GM21825 (cell line): ENCODE measurements around the gene MIOS.
A peak's percentile ranks its signal among the peaks of the same experiment; 100 is the strongest.
"Not testable (repeated sequence)": the region's sequence is repeated elsewhere in the genome, so short reads cannot be mapped to it uniquely, and the experiment has no call there.

Source experiments
- ATAC-seq: cut with Tn5 transposase; IDR thresholded peaks from one replicate; pipeline ENCODE4 v1.9.1; 2021; ENCODE audit warnings: mild to moderate bottlenecking, moderate library complexity; ENCODE audit not compliant: unreplicated experiment

MIOS gene

DNA sequence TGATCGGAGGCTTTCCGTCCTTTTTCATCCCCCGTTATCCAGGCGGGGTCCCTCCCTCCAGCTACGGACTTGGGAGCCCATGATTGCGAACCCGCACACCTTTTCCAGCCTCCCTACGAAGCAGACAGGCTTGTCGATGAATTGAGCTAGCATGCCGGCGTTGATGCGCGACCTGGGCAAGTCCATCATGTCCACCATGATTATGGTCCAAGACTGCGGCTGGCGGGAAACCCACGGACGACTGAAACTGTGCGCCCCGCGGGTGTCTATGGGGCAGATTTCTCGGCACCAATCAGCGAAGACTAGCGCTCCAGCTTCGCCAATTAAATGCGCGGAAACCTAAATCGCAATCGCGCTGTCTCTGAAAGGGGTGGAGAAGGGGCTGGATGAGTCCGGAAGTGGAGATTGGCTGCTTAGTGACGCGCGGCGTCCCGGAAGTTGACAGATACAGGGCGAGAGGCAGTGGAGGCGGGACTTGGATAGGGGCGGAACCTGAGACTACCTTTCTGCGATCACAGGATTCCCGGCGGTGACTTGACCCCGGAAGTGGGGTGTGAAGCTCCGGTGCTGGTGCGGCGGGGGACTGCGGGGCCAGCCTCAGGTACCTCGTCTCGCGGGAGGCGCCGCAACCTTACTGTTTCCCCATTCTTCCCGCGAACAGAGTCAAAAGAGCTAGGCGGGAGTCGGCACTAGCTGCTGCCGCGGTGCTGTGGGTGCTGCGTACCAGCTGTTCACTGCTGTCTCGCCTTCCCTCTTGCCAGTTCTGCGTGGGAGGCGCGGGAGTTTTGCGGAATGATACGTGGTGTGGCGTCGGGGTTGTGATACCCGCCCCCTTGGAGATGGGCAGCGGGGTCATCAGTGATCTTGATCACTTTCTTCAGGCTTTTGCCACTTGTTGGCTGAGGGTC, 73.8 kb downstream of the MIOS start, which contains the start of gene UMAD1:
TSS of gene UMAD1 (plus strand) at position 532 of the 908 bp plus-strand sequence. CDS start 32,620 bp downstream, outside the sequence.
- peak; percentile 95 for ATAC-seq

DNA sequence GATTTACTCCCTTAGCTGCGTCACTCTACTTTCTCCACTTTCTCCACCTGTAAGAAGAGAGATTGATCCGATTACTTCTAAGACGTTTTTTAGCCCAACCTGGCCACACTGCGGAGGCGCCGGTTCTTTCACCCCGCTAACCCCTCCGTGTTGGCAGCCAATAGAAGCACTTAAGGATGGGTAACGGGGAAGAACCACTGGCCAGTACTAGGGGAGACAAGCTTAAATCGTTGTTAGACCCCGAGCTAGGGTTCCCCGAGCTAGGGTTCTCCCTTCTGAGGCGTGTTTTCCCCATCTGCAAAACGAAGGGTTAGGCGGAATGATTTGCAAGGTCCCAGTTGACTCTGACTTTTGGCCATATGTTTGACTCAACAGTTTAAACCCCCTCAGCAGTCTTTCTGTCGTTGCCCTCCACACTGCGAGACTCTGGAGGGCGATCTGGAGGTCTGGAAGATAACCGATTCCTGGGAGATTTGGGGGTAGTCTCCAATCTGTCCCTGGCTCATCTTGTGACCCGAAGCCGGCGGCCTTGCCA, 74.5 kb downstream of the MIOS start:
- peak; percentile 7 for ATAC-seq

DNA sequence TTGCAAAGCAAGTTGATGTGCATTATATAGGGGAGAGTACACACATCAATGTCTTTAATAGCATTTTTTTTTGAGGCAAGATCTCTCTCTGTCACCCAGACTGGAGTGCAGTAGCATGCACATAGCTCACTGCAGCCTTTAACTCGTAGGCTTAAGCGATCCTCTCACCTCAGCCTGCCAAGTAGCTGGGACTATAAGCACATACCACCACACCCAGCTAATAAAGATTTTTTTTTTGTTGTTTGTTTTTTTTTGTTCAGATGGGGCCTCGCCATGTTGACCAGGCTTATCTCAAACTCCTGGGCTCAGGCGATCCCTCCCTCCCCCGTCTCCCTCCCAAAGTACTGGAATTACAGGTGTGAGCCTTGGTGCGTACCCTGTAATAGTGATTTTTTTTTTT, 75.4 kb downstream of the MIOS start:
- no peak for ATAC-seq

DNA sequence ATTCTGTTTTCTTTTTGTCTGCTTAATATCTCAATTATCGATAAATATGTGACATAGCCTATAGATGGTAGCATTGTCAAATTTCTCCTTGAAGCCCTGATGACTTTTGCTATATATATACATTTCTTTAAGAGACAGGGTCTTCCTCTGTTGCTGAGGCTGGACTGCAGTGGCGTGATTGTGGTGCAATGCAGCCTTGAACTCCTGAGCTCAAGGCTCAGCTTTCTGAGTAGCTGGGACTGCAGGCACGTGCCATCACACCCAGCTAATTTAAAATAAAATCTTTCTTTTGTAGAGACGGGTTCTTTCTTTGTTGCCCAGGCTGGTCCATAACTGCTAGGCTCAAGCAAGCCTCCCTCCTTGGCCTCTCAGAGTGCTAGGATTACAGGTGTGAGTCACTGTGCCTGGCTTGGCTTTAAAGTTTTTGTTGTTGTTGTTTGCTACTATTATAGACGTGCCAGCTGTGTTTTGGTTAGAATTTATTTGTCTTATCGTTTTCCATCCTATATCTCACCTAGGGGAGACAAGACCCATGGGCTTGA, 80.9 kb downstream of the MIOS start:
- no peak for ATAC-seq

DNA sequence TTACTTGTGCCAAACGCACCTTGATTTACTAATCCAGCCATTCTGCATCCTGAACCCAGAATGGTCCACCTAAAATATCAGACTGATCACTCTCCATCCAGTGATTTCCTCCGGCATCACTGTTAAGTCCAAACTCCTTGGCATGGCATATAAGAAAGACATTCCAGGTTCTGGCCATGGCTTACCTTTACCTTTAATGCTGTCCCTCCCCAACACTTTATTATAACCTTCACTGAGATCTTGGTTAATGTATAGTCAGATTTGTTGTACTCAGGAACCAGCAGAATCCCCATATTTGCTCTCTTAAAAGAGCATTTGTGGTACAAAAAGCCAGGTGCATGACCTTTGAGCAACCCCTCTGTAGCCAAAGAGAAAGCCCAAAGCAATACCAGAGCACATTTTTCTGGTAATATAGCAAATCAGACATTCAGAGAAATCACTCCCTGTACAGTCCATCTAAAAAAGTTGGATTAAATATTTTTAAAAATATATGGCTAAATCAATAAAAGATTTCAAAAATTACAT, 84.1 kb downstream of the MIOS start:
- no peak for ATAC-seq

DNA sequence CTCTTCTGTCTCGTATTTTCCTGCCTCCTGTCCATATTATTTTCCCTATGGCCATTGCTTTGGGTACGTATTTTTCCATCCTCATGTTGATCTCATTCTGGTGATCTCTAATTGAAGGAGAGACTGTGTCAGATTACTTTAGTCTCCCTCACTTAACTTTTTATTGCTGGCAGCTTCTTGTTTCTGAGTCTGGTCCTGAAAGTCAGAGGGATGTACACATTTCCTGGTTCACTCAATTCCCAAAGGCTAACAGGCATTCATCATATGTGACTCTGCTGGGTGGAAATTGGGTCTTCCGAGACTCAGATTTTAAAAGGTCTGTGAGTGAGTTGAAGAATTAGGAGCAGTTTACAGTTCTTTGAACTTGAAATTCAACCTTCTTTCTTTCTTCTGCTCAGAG, 84.8 kb downstream of the MIOS start:
- ATAC-seq, result no peak

DNA sequence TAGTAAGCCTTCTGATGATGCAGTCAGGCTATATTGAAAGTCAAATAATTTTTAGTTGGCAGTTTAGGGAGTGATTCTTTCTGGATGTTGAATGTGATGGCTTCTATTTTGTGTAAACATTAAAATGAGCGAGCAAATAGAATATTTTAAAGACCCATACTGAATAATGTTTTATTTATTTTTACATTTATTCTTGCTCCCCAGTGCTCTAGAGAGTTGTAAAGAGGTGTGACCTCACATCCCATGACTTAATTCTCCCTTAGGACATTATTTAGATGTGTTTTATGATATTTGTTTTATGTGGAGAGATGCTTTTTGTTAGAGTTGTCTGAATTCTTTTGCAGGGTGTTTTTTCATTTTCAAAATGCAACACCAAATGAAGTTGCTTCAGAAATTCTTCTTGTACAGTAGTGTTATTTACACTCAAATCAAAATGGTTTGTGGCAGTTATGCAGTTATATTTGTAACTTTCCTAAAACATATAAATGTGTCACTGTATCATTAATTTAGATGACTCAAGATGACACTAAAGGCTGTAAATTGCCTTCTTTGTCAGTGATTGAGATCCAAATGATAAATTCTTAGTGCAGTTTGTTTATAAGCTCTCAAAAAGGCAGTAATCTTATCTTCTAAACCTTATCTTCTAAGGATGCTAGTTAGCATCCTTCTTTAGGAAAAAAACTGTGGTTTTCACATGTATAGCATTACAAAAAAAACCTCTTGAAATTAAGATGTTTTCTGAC, 86.3 kb downstream of the MIOS start:
- ATAC-seq, result no peak

DNA sequence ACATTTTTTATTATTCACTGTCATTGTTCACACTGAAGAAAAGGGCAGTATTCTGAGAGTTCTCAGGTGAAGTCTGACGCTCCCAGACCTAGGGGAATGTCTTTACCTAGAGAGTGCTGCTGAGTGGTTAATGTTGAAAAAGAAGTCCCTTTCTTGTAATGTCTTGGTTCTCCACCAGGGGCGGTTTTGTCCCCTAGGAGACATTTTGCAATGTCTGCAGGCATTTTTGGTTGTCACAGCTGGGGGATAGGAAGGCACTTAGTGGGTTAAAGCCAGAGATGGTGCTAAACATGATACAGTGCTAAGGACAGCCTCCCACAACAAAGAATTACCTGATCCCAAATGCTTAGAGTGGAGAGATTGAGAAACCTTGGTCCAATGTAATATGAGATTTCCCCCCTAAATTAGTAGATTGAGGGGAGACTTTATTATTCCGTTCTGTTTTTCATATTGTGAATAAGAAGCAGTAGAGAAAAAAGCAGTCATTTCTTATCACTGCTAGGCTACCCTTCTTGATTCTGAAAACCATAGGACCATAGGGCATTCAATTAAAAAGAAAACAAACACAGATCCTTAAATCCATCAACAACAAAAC, 87.0 kb downstream of the MIOS start:
- no peak for ATAC-seq

DNA sequence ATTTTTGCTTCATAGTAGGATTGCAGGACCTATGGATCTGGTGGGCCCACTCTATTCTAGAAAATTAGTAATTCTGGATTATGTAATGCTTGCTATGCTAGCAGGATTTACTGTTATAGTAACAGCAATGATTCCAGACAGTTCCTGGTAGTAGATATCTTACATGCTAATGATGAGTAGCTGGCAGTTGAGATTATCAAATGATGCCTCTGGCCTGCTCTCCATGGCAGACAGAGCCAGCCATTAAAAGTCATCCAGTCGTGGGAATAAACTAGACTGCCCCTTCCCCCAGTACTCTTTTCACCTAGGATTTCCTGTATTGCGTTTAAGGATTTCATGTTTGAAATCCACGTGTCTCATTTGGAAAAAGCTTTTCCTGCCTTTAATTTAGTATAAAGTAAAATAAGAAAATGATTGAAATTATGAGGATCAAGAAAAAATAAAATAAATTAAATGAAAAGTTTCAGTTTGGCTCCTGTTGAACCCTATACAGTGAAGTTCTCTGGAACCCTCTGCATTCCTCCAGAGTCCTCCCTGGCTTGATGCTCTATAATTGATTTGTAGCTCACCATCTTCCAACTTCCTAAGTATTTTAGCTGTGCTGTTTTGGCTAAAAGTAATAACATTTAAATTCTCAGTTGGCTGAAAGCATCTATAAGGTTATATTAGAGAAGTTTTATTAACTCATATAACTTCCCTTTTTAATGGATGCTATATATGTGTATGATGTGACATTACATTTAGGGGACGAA, 88.5 kb downstream of the MIOS start:
- ATAC-seq, result no peak

DNA sequence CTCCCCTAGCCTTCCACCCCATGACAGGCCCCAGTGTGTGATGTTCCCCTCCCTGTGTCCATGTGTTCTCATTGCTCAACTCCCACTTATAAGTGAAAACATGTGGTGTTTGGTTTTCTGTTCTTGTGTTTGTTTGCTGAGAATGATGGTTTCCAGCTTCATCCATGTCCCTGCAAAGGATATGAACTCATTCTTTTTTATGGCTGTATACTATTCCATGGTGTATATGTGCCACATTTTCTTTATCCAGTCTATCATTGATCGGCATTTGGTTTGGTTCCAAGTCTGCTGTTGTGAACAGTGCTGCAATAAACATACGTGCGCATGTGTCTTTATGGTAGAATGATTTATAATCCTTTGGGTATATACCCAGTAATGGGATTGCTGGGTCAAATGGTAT, 89.8 kb downstream of the MIOS start:
- not testable (repeated sequence) for ATAC-seq
